GM12872 (cell line): Measurements from ENCODE around the gene NEDD4.

Experiments
- TF ChIP-seq, protein P1 (sequence below): IDR thresholded peaks from 3 replicates; pipeline ENCODE4 v1.5.1; 2011; ENCODE audit warnings: low read depth, mild to moderate bottlenecking, low read length, moderate library complexity; ENCODE audit not compliant: insufficient read depth

Gene NEDD4

DNA sequence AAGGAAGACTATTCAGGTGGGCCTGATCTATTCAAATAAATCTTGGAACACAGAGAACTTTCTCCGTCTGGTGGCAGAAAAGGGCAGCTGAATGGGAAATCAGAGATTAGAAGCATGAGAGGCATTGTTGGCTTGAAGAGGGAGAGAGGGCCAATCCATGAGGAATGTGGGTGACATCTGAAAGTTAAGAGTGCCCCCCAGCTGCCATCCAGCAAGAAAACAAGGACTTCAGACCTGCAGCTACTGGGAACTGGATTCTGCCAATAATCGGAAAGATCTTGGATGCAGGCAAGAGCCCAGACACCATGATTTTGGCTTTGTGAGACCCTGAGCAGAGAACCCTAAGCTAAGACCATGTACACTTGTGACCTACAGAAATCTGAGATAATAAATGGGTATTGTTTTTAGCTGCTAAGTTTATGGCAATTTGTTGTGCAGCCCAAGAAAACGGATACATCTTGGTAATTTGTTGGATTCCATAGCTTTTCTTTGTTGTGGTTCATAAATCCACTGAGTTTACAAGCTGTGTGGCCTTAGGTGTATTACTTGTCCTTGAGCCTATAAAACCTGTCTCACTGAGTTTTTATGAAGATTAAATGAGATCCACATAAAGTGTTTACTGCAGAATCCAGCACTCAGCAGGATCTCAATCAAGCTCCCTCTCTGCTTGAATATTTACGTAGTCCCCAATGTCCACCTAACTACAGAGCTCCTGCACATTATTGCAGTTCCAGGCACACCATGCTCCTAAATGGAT is 168.4 kb downstream of the NEDD4 start:
- TF ChIP-seq, protein P1, sequence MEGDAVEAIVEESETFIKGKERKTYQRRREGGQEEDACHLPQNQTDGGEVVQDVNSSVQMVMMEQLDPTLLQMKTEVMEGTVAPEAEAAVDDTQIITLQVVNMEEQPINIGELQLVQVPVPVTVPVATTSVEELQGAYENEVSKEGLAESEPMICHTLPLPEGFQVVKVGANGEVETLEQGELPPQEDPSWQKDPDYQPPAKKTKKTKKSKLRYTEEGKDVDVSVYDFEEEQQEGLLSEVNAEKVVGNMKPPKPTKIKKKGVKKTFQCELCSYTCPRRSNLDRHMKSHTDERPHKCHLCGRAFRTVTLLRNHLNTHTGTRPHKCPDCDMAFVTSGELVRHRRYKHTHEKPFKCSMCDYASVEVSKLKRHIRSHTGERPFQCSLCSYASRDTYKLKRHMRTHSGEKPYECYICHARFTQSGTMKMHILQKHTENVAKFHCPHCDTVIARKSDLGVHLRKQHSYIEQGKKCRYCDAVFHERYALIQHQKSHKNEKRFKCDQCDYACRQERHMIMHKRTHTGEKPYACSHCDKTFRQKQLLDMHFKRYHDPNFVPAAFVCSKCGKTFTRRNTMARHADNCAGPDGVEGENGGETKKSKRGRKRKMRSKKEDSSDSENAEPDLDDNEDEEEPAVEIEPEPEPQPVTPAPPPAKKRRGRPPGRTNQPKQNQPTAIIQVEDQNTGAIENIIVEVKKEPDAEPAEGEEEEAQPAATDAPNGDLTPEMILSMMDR: no peak

DNA sequence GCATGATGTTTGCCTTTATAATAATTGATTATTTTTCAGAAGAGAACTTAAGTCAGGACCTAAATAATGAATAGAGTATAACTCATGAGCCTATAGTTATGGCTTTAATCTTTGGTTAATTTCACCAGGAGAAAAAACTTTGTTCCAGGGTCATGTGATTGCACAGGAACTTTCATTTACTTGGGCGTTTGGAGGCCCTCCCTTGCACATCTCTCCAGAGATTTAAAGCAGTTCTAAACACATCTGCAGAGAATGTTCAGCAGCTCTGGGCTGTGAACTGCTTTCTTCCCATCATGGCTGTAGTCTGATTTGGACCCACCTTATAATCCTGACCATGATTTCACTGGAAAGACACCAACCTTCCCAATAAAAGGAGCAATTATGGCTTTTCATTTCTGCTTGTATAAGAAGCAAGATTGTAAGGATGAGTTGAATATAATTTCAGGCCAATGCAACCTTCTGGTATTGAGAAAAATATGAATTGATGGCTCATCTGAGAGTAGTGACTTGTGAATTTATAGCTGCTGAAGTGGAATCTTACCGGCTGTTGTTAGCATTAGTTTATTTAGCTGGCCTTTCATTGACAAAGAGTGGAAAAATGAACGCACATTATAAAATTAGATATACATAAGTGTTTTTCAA is 169.6 kb downstream of the NEDD4 start:
- TF ChIP-seq, protein P1: no peak

DNA sequence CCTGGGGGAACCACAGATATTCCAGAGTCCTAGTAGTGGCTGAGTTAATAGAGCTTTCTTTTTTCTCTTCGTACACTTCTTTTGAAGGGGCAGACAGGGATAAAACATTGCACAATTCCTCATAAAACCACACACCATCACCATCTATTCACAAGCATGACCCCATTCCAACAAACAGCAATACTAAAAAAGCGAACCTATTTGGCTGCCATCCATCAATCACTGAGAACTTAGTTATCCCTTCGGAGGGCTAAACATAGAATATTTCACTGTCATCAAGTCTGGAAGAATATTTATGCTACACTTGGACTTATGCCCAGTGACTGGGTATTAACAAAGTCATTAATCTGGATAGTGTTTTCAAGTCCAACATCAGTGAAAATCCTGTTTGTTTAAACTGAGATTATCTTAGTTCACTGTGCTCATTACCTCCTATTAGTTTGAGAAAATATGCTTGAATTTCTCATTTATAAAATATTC is 170.2 kb downstream of the NEDD4 start:
- TF ChIP-seq, protein P1: no peak

DNA sequence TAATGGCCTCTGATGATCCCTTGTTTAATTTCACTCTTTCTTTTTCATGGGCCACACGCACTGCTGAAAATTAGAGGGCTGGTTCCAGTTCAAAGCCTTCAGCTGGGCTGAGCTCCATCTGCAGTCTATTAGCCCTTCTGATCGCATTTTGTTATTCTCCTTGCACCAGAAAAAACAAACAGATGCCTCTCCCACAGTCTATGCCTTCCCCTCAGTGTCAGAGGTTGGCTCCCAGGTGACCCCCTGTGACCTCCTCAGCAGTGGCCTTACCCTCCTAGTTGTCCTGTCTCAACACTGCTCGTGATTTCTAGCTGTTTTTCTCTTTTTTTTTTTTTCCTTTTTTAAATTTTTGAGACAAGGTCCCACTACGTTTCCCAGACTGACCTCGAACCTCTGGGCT is 173.4 kb downstream of the NEDD4 start:
- TF ChIP-seq, protein P1: no peak

DNA sequence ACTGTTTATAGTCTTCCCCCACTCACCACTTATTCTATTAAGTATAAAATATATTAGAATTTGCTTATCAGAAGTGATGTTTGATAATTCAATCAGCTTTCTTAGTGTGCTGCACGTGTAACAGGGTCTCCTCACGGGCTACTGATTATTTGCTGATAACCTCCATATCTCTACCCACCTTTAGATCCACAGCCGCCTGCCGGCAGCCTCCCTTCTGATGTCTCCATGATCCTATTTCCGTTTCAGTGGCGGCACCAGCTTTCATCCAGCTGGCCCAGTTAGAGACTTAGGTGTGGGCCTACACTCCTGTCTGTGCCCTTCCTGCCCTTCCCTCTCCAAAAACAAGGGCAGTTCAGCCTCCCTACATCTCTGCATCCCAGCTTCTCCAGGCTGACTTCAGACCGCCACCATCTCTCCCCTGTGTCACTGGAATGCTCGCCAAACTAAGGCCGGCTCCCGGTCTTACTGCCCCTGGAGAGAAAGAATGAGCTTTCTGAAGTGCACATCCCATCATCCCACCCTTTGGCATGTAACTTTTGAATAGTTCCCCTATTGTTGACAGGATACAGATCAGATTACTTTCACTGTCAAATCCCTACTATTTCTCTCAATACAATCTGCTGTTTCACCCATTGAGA is 173.9 kb downstream of the NEDD4 start:
- TF ChIP-seq, protein P1: no peak

DNA sequence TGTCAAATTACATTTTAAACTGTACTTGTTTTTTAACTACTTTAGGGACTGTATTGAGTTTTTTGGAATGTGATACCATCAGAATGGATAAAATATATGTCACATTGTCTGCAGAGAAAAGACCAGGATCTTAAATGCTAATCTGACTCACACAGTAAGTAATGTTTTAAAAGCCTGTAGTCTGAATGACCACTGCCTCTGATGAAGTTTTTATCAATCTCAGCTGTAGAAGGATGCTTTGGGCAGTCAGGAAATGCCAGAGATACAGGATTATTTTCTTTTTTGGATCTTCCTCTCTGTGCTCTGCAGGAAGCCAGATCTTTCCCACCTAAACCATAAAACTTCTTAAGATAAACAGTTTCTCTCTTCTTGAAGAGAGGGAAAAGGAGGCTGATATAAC is 177.4 kb downstream of the NEDD4 start:
- TF ChIP-seq, protein P1: no peak

DNA sequence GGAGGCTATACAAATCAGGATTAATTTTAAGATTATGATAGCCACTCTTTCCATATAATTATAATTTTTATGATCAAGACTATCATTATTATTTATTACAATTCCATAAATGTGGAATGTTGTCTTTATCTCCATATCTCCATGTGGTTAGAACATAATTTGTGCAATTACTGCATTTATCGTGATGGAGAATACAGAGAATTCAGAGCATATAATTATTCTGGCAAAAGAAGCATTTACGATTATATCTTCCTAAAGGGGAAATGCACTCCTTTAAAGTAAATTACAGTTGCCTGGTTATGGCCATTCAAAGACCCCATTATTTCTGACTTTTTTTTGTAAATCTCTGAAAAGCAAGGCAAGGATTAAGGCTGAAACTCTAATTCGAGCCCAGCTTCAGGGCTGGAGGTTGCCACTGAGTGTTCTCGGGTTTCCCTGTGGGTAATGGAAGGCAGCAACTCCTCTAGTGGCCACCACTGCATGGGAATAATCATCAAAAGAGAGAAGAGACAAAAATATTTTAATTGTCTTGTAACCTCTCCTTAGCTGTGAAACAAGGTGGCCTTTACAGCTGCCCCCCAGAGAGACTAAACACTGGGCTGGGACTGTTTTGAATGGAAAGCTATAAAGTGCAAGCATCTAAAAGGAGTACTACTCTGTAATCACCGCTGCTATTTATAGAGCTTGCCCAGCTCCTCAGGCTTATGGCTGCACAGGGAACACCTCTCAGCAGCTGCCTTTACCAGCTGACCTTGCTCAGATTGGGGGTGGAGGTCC is 190.6 kb downstream of the NEDD4 start:
- TF ChIP-seq, protein P1: no peak
